Transverse colon (tissue), 4 donors: ENCODE measurements around the gene DMD.

Experiments
- CTCF ChIP-seq, 5 experiments: fragments of 200-600 bp in 3 of 5; fragments of 450-650 bp in 2 of 5; sonication (generic) in 3 of 5; IDR thresholded peaks; 1 replicate in 2 of 5; 2 replicates in 3 of 5; pipeline ENCODE4 v1.5.1; 2016 to 2017; ENCODE audit warnings: antibody characterized with exemption in 5 of 5, inconsistent platforms in 3 of 5, mild to moderate bottlenecking in 2 of 5, moderate library complexity in 1 of 5
- EP300 ChIP-seq: sonication (generic); formaldehyde crosslinking; IDR thresholded peaks from one replicate; pipeline ENCODE4 v1.6.1; 2017; ENCODE audit warnings: antibody characterized with exemption, low read depth
- POLR2A ChIP-seq: fragments of 450-650 bp; IDR thresholded peaks from one replicate; pipeline ENCODE4 v1.6.1; 2016; ENCODE audit warnings: antibody characterized with exemption, mild to moderate bottlenecking, moderate library complexity
- POLR2AphosphoS5 ChIP-seq, 3 donors: sonication (generic); formaldehyde crosslinking; IDR thresholded peaks; one replicate each; pipeline ENCODE4 v1.6.1; 2016; ENCODE audit warnings: antibody characterized with exemption in 3 of 3

DNA sequence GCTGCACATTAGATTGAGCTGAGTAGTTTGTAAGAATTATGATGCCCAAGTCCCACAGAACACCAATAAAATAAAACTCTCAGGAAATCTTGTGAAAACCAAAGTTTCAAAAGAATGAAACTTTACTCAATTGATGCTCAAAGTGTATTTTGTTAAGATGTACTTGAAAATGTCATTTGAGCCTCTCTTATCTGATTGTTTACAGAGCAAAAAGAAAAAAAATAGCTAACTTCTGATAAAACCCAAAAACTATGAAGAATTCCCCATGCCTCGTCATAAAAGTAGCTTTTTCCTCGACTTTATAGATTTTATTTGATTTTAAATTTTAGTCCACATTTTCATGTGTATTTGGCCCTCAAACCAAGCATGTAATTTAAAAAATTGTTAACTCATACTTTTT lies 1618.0 kb downstream of the DMD start:
- no peak for TF ChIP-seq CTCF (IDR thresholded peaks at IDR 0.05)
- TF ChIP-seq EP300: no peak
- no peak for TF ChIP-seq POLR2AphosphoS5 (IDR thresholded peaks at IDR 0.05)
- no peak for TF ChIP-seq POLR2A
